SK-N-SH (cell line): ENCODE measurements around the gene NCSTN. TPM values are rescaled to one million over a fixed set of nuclear protein-coding genes. Genes with fewer than 3 reads are reported as not detected.

Source experiments
- CTCF ChIA-PET: fragments of 300-600, 350-600 bp; formaldehyde crosslinking; extraction: SDS; loops from one replicate; lab custom pipeline; 2021; lab: Yijun Ruan, JAX
- POLR2A ChIA-PET: fragments of 350-600 bp; sonication (Branson Sonifier 250); formaldehyde crosslinking; extraction: SDS; loops from one replicate; lab custom pipeline; 2020; ENCODE audit warnings: antibody characterized with exemption, inconsistent platforms; lab: Yijun Ruan, JAX
- DNase-seq: peaks from one replicate; pipeline ENCODE4 v3.0.0; 2012
- H2AFZ ChIP-seq: fragments of 200-600 bp; sonication (generic); 2 replicates; pipeline ENCODE4 v1.8.1; 2016; ENCODE audit warnings: antibody characterized with exemption, mild to moderate bottlenecking, low read depth
- H3F3A ChIP-seq: fragments of 200-600 bp; sonication (generic); replicated peaks from 2 replicates; pipeline ENCODE3; 2016; ENCODE audit warnings: antibody characterized with exemption, mild to moderate bottlenecking; ENCODE audit not compliant: insufficient read depth
- H3K27ac ChIP-seq, 2 experiments: fragments of 200-500 bp in 1 of 2; fragments of 200-600 bp in 1 of 2; sonication (Bioruptor generic) in 1 of 2; sonication (generic), shearing (Covaris generic) in 1 of 2; 2 replicates each; pipeline versions ENCODE4 v1.5.1 to v1.6.1; 2014 to 2016; ENCODE audit warnings: low read depth in 2 of 2, inconsistent platforms in 1 of 2, low read length in 1 of 2, mild to moderate bottlenecking in 1 of 2, mixed read lengths in 1 of 2
- H3K27me3 ChIP-seq: fragments of 200-600 bp; sonication (generic), shearing (Covaris generic); 2 replicates; pipeline ENCODE4 v1.6.1; 2016; ENCODE audit warnings: mixed run types; ENCODE audit not compliant: insufficient read depth
- H3K36me3 ChIP-seq, 2 experiments: fragments of 200-500 bp in 1 of 2; fragments of 200-600 bp in 1 of 2; sonication (Bioruptor generic) in 1 of 2; sonication (generic) in 1 of 2; replicated peaks in 1 of 2; 2 replicates each; pipeline versions ENCODE3 to v1.5.1; 2014 to 2016; ENCODE audit warnings: low read length in 1 of 2, mild to moderate bottlenecking in 1 of 2; ENCODE audit not compliant: insufficient read depth in 2 of 2, control insufficient read depth in 1 of 2
- H3K4me1 ChIP-seq, 2 experiments: fragments of 200-500 bp in 1 of 2; fragments of 200-600 bp in 1 of 2; sonication (Bioruptor generic) in 1 of 2; sonication (generic), shearing (Covaris generic) in 1 of 2; 2 replicates each; pipeline versions ENCODE4 v1.5.1 to v1.6.1; 2014 to 2016; ENCODE audit warnings: low read depth in 1 of 2, low read length in 1 of 2, mixed run types in 1 of 2; ENCODE audit not compliant: insufficient read depth in 2 of 2, control insufficient read depth in 1 of 2
- H3K4me2 ChIP-seq: fragments of 200-600 bp; sonication (generic), shearing (Covaris generic); 2 replicates; pipeline ENCODE4 v1.6.1; 2017; ENCODE audit warnings: mixed run types
- H3K4me3 ChIP-seq, 2 experiments: fragments of 200-500 bp in 1 of 2; fragments of 200-600 bp in 1 of 2; sonication (Bioruptor generic) in 1 of 2; sonication (generic), shearing (Covaris generic) in 1 of 2; 2 replicates each; pipeline versions ENCODE4 v1.5.1 to v1.8.1; 2014 to 2016; ENCODE audit warnings: low read depth in 2 of 2, inconsistent platforms in 1 of 2, low read length in 1 of 2, mild to moderate bottlenecking in 1 of 2, mixed read lengths in 1 of 2, moderate library complexity in 1 of 2
- H3K79me2 ChIP-seq: fragments of 200-600 bp; sonication (generic); 2 replicates; pipeline ENCODE4 v1.8.1; 2017; ENCODE audit warnings: mild to moderate bottlenecking; ENCODE audit not compliant: insufficient read depth
- H3K9ac ChIP-seq: fragments of 200-600 bp; sonication (generic); 2 replicates; pipeline ENCODE4 v1.6.1; 2017; ENCODE audit warnings: mixed run types
- H3K9me2 ChIP-seq: fragments of 200-600 bp; sonication (generic); 2 replicates; pipeline ENCODE4 v1.6.1; 2017; ENCODE audit warnings: mixed run types
- H3K9me3 ChIP-seq: fragments of 200-600 bp; sonication (generic); 2 replicates; pipeline ENCODE4 v1.6.1; 2017; ENCODE audit warnings: mixed run types, mild to moderate bottlenecking, moderate library complexity
- H4K20me1 ChIP-seq: fragments of 200-600 bp; sonication (generic); 2 replicates; pipeline ENCODE4 v1.6.1; 2017; ENCODE audit warnings: mild to moderate bottlenecking, mixed run types; ENCODE audit not compliant: insufficient read depth
- CHD2 ChIP-seq: fragments of 150-350 bp; IDR thresholded peaks from 2 replicates; pipeline ENCODE4 v1.6.1; 2018; ENCODE audit warnings: low read length; ENCODE audit not compliant: partially characterized antibody
- FOSL2 ChIP-seq: IDR thresholded peaks from 2 replicates; pipeline ENCODE4 v1.4.0; 2012; ENCODE audit warnings: low read depth, mild to moderate bottlenecking, moderate library complexity, borderline replicate concordance
- GABPA ChIP-seq: IDR thresholded peaks from 2 replicates; pipeline ENCODE4 v1.4.0; 2012; ENCODE audit warnings: low read depth, mild to moderate bottlenecking
- POLR2AphosphoS5 ChIP-seq: IDR thresholded peaks from 2 replicates; pipeline ENCODE4 v1.6.1; 2012; ENCODE audit warnings: low read depth, low read length
- RAD21 ChIP-seq: IDR thresholded peaks from 2 replicates; pipeline ENCODE4 v1.6.1; 2012; ENCODE audit warnings: mild to moderate bottlenecking, low read length
- RFX5 ChIP-seq: IDR thresholded peaks from 2 replicates; pipeline ENCODE4 v1.6.1; 2012; ENCODE audit warnings: mild to moderate bottlenecking, improper control_type of control experiment, low read length
- RXRA ChIP-seq: IDR thresholded peaks from 2 replicates; pipeline ENCODE4 v1.4.0; 2012; ENCODE audit warnings: low read depth, mild to moderate bottlenecking, borderline replicate concordance
- TAF1 ChIP-seq: IDR thresholded peaks from 2 replicates; pipeline ENCODE4 v1.6.1; 2012; ENCODE audit warnings: low read depth, mild to moderate bottlenecking, low read length, moderate library complexity, borderline replicate concordance
- TCF12 ChIP-seq: IDR thresholded peaks from 2 replicates; pipeline ENCODE4 v1.4.0; 2012
- WGBS: methylation state at CpG from one replicate; pipeline ENCODE4 v1.1.6; 2017; ENCODE audit warnings: low lambda C conversion rate; 5-methylcytosine and 5-hydroxymethylcytosine counted together
- polyA plus RNA-seq, 3 experiments: library from polyadenylated mRNA; depleted of rRNA; stranded (reverse); fragments of >200 nt; gene quantifications; 2 replicates each; pipeline ENCODE4 v1.2.3, GENCODE V29; 2012
- TF ChIP-seq, protein P1 (sequence below): IDR thresholded peaks from 2 replicates; pipeline ENCODE4; 2012
- TF ChIP-seq, protein P2 (sequence below): IDR thresholded peaks from 2 replicates; pipeline ENCODE4 v1.6.1; 2012; ENCODE audit warnings: mild to moderate bottlenecking, low read depth, low read length, moderate library complexity
- TF ChIP-seq, protein P3 (sequence below): IDR thresholded peaks from 2 replicates; pipeline ENCODE4 v1.4.0; 2012; ENCODE audit warnings: low read depth, borderline replicate concordance
- TF ChIP-seq, protein P4 (sequence below): fragments of 150-350 bp; IDR thresholded peaks from 2 replicates; pipeline ENCODE4 v1.6.1; 2017; ENCODE audit warnings: antibody characterized with exemption, low read length, low read depth, borderline replicate concordance

NCSTN gene
- polyA plus RNA-seq, 1 of the 3 experiments (the other 2 are of a cell fraction), result 165 TPM

DNA sequence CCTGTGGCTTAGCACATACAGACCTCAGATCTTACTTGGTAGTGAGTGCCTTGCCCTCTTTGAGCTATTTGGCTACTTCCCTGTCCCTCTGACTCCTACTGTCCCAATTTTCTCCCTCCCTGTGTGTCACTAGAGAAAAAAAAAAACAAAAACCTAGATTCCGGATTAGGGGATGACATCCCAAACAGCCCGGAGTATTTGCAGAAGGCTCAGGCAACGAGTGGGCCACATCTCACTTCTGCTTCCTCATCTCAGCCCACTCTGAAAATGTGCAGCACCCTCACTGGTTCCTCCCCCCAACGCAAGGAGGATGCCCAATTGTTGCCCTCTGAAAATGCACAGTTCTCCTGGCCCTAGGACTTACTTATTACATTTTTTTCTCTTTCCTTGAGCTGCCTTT, 28.6 kb downstream of the NCSTN start:
- H3K4me1 ChIP-seq, result peaks cover 0 to 9% of the 10 kb centered on the region in 2 experiments; a peak in 2 of 4 replicates
- H3K4me3 ChIP-seq, result no peak overlapping the region
- 60% methylated on average over 4 of the region's 4 CpGs for WGBS
- H3K79me2 ChIP-seq, result no peaks in the 10 kb centered on the region
- DNase-seq, result no peak
- CTCF ChIA-PET, result interaction anchor here (1.2 to 8.4 kb wide), 8 partner anchors 10 to 286 kb away, joined by 3 to 100 read pairs (median 6); no protein-coding TSS in a partner anchor
- no peak overlapping the region for H3K4me2 ChIP-seq
- POLR2A ChIA-PET, result no interaction called here
- H3K36me3 ChIP-seq, result no peaks in the 10 kb centered on the region
- no peak overlapping the region for H3K27ac ChIP-seq
- no peaks in the 10 kb centered on the region for H3K27me3 ChIP-seq
- no peak overlapping the region for H3K9ac ChIP-seq
- no peaks in the 10 kb centered on the region for H3K9me3 ChIP-seq
- H3F3A ChIP-seq, result no peaks in the 10 kb centered on the region
- H4K20me1 ChIP-seq, result no peaks in the 10 kb centered on the region
- H3K9me2 ChIP-seq, result no peaks in the 10 kb centered on the region
- TF ChIP-seq POLR2AphosphoS5, result no peak
- TF ChIP-seq, protein P1, sequence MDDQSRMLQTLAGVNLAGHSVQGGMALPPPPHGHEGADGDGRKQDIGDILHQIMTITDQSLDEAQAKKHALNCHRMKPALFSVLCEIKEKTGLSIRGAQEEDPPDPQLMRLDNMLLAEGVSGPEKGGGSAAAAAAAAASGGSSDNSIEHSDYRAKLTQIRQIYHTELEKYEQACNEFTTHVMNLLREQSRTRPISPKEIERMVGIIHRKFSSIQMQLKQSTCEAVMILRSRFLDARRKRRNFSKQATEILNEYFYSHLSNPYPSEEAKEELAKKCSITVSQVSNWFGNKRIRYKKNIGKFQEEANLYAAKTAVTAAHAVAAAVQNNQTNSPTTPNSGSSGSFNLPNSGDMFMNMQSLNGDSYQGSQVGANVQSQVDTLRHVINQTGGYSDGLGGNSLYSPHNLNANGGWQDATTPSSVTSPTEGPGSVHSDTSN, result no peak
- TF ChIP-seq FOSL2, result no peak
- TF ChIP-seq RFX5, result no peak
- no peak for TF ChIP-seq TAF1
- TF ChIP-seq, protein P2, sequence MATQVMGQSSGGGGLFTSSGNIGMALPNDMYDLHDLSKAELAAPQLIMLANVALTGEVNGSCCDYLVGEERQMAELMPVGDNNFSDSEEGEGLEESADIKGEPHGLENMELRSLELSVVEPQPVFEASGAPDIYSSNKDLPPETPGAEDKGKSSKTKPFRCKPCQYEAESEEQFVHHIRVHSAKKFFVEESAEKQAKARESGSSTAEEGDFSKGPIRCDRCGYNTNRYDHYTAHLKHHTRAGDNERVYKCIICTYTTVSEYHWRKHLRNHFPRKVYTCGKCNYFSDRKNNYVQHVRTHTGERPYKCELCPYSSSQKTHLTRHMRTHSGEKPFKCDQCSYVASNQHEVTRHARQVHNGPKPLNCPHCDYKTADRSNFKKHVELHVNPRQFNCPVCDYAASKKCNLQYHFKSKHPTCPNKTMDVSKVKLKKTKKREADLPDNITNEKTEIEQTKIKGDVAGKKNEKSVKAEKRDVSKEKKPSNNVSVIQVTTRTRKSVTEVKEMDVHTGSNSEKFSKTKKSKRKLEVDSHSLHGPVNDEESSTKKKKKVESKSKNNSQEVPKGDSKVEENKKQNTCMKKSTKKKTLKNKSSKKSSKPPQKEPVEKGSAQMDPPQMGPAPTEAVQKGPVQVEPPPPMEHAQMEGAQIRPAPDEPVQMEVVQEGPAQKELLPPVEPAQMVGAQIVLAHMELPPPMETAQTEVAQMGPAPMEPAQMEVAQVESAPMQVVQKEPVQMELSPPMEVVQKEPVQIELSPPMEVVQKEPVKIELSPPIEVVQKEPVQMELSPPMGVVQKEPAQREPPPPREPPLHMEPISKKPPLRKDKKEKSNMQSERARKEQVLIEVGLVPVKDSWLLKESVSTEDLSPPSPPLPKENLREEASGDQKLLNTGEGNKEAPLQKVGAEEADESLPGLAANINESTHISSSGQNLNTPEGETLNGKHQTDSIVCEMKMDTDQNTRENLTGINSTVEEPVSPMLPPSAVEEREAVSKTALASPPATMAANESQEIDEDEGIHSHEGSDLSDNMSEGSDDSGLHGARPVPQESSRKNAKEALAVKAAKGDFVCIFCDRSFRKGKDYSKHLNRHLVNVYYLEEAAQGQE, result no peak
- no peak for TF ChIP-seq TCF12
- no peak for TF ChIP-seq CHD2
- no peak for TF ChIP-seq RXRA
- TF ChIP-seq RAD21, result no peak
- TF ChIP-seq, protein P3, sequence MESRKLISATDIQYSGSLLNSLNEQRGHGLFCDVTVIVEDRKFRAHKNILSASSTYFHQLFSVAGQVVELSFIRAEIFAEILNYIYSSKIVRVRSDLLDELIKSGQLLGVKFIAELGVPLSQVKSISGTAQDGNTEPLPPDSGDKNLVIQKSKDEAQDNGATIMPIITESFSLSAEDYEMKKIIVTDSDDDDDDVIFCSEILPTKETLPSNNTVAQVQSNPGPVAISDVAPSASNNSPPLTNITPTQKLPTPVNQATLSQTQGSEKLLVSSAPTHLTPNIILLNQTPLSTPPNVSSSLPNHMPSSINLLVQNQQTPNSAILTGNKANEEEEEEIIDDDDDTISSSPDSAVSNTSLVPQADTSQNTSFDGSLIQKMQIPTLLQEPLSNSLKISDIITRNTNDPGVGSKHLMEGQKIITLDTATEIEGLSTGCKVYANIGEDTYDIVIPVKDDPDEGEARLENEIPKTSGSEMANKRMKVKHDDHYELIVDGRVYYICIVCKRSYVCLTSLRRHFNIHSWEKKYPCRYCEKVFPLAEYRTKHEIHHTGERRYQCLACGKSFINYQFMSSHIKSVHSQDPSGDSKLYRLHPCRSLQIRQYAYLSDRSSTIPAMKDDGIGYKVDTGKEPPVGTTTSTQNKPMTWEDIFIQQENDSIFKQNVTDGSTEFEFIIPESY, result no peak
- no peak for TF ChIP-seq GABPA
- TF ChIP-seq, protein P4, sequence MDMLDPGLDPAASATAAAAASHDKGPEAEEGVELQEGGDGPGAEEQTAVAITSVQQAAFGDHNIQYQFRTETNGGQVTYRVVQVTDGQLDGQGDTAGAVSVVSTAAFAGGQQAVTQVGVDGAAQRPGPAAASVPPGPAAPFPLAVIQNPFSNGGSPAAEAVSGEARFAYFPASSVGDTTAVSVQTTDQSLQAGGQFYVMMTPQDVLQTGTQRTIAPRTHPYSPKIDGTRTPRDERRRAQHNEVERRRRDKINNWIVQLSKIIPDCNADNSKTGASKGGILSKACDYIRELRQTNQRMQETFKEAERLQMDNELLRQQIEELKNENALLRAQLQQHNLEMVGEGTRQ, result no peak
- H2AFZ ChIP-seq, result no peak overlapping the region
